Liver (tissue), 3 donors: Measurements from ENCODE around the gene TPGS1.

Experiments
- GABPA ChIP-seq, 2 donors: IDR thresholded peaks in 1 of 2; conservative IDR thresholded peaks in 1 of 2; 2 replicates each; pipeline ENCODE4 v1.6.1; 2016; ENCODE audit warnings: antibody characterized with exemption in 2 of 2, mild to moderate bottlenecking in 1 of 2, moderate library complexity in 1 of 2
- TF ChIP-seq, protein P1 (sequence below): fragments of 150-350 bp; IDR thresholded peaks from 2 replicates; pipeline ENCODE4 v1.5.1; 2017; ENCODE audit warnings: improper control_type of control experiment, low read depth, low read length; ENCODE audit not compliant: missing input control
- donor health status: healthy.
- donor health status: healthy.

DNA sequence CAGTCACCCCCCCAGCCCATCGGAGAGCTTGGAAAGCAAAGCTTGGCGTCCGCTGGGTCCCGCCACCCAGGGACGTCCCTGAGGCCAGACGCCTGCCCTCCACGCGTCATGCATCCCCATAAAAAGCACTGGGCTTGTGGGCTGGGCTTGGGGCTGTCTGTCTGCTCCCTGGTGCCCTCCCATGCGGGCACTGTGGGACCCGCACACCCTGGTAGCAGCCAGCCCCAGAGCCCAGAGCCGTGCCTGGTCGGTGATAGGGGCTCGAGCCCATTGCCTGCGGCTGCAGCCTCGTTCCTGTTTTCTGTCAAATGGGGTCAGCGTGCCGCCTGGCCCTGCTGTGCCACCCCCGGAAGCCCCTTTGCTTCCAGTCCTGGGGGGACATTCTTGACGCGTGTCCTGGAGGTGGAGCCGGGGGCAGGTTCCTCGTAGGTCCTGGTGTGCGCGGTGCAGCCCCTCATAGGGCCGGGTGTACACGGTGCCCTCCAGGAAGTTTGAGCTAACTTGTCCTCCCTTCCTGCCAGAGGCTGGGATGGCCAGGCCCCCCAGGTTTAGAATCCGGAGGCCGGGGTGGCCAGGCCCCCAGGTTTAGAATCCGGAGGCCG lies 32.2 kb downstream of the TPGS1 start:
- TF ChIP-seq, protein P1, sequence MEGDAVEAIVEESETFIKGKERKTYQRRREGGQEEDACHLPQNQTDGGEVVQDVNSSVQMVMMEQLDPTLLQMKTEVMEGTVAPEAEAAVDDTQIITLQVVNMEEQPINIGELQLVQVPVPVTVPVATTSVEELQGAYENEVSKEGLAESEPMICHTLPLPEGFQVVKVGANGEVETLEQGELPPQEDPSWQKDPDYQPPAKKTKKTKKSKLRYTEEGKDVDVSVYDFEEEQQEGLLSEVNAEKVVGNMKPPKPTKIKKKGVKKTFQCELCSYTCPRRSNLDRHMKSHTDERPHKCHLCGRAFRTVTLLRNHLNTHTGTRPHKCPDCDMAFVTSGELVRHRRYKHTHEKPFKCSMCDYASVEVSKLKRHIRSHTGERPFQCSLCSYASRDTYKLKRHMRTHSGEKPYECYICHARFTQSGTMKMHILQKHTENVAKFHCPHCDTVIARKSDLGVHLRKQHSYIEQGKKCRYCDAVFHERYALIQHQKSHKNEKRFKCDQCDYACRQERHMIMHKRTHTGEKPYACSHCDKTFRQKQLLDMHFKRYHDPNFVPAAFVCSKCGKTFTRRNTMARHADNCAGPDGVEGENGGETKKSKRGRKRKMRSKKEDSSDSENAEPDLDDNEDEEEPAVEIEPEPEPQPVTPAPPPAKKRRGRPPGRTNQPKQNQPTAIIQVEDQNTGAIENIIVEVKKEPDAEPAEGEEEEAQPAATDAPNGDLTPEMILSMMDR = no peak
- TF ChIP-seq GABPA (IDR thresholded peaks at IDR 0.05 in 1 of 2, conservative IDR thresholded peaks at IDR 0.05 in 1 of 2) = no peak
